RWPE1 (cell line): Measurements from ENCODE around the gene SCAPER.

Experiments used
- CTCF ChIA-PET: fragments of 350-600 bp; sonication (Branson Sonifier 250); formaldehyde crosslinking; extraction: SDS; loops from one replicate; lab custom pipeline; 2021; lab: Yijun Ruan, JAX
- POLR2A ChIA-PET: fragments of 400-600 bp; formaldehyde crosslinking; extraction: SDS; loops from one replicate; lab custom pipeline; 2020; ENCODE audit warnings: antibody characterized with exemption; ENCODE audit not compliant: low non-redundant PET; lab: Yijun Ruan, JAX
- DNase-seq: peaks from one replicate; pipeline ENCODE4 v3.0.0; 2012; ENCODE audit warnings: low spot score
- H3K27ac ChIP-seq: fragments of 450-650 bp; 2 replicates; pipeline ENCODE4 v1.5.1; 2017
- TF ChIP-seq, protein P1 (sequence below): fragments of 450-650 bp; conservative IDR thresholded peaks from 2 replicates; pipeline ENCODE4 v1.5.1; 2017; ENCODE audit warnings: low read depth, mild to moderate bottlenecking

The SCAPER gene

DNA sequence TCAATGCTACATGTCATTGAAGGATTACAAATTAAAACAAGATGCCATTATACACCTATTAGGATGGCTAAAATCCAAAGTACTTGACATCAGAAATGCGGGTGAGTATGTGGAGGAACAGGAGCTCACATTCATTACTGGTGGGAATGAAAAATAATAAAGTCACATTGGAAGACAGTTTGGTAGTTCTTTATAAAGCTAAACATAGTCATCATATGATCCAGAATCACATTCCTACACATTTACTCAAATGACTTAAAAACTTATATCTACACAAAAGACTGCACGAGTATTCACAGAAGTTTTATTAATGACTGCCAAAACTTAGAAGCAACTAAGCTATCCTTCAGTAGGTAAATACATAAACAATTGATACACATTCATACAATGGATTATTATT is 421.4 kb downstream of the SCAPER start:
- POLR2A ChIA-PET = no interaction called here

DNA sequence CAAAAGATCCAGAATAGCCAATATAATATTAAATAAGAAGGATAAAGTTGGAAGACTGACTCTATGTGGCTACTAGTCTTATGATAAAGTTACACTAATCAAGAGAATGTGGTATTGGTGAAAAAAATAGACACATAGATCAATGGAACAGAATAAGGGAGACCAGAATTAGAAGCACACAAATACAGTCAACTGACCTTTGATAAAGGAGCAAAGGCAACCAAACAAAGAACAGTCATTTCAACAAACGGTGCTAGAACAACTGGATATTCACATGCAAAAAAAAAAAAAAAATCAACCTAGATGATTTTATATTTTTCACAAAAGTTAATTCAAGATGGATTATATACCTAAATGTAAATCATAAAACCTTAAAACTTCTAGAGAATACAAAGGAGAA is 422.1 kb downstream of the SCAPER start:
- ChIA-PET CTCF (interaction anchor here (0.6 kb wide), 1 partner anchor 28 kb away, joined by 3 read pairs; no protein-coding TSS in a partner anchor), POLR2A (no interaction called here)
- no peak for DNase-seq
- no peak overlapping the region for H3K27ac ChIP-seq
- TF ChIP-seq, protein P1, sequence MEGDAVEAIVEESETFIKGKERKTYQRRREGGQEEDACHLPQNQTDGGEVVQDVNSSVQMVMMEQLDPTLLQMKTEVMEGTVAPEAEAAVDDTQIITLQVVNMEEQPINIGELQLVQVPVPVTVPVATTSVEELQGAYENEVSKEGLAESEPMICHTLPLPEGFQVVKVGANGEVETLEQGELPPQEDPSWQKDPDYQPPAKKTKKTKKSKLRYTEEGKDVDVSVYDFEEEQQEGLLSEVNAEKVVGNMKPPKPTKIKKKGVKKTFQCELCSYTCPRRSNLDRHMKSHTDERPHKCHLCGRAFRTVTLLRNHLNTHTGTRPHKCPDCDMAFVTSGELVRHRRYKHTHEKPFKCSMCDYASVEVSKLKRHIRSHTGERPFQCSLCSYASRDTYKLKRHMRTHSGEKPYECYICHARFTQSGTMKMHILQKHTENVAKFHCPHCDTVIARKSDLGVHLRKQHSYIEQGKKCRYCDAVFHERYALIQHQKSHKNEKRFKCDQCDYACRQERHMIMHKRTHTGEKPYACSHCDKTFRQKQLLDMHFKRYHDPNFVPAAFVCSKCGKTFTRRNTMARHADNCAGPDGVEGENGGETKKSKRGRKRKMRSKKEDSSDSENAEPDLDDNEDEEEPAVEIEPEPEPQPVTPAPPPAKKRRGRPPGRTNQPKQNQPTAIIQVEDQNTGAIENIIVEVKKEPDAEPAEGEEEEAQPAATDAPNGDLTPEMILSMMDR = no peak

More for the DNA sequence above, 421.4 kb downstream of the SCAPER start:
- TF ChIP-seq, protein P1 = no peak
- H3K27ac ChIP-seq = no peak overlapping the region
- CTCF ChIA-PET = interaction anchor here (0.7 kb wide), 1 partner anchor 70 kb away, joined by 3 read pairs; no protein-coding TSS in a partner anchor
- DNase-seq = no peak

DNA sequence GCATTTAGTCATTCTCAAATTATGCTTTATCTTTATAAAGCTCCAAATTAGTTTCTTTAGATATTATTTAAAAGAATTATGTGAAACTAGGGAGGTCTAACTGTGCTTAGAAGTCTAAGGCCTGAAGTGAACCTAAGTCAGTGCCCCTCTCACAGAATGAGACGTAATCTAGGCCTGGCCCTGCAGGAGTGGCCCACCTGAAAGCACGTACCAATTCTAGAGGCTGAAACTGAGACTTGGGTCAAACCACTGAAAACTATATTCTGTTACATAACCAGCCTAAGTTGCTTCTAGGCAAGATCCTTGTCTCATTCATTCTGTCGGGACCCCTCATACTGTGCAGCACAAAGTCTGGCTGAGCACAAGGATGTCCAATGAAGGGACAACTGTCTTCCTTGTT is 424.9 kb downstream of the SCAPER start:
- TF ChIP-seq, protein P1 = no peak
- ChIA-PET CTCF (no interaction called here), POLR2A (no interaction called here)
- no peak for DNase-seq
- H3K27ac ChIP-seq = no peak overlapping the region

DNA sequence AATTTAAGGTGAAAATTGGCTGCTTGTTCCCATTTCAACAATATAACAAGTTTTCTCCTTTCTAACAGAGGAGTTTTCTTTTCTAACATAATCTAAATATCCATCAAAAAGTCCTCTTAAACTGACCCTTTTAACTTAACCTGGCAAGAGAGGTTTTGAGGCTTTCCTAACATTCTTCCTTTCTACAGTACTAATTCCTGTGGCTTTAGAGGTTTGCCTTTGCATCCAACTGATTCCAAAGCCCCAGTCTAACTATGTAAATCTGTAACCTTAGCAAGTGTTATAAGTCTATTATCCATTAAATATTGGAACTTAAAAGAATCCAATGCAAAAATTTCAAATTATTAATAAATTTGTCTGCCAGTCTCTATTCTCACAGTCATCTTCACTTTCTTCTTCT is 434.4 kb downstream of the SCAPER start:
- no peak for DNase-seq
- POLR2A ChIA-PET = no interaction called here
- no peak overlapping the region for H3K27ac ChIP-seq
- TF ChIP-seq, protein P1 = no peak
- CTCF ChIA-PET = no interaction called here

DNA sequence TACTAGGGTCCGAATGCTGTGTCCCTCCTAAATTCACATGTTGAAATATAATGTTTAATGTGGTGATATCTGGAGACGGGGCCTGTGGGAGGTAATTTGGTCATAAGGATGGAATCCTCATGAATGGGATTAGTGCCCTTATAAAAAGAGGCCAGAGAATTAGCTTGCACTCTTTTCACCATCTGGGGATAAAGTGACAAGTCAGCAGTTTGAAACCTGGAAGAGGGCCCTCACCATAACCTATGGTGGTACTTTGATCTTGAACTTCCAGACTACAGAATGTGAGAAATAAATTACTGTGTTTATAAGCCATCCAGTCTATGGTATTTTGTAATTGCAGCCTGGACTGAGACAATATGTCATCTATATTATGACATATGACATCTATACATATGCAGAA is 436.4 kb downstream of the SCAPER start:
- CTCF ChIA-PET = interaction anchor here (0.7 kb wide), 1 partner anchor 73 kb away, joined by 3 read pairs; no protein-coding TSS in a partner anchor
- POLR2A ChIA-PET = no interaction called here
- no peak overlapping the region for H3K27ac ChIP-seq
- TF ChIP-seq, protein P1 = no peak
- DNase-seq = no peak

DNA sequence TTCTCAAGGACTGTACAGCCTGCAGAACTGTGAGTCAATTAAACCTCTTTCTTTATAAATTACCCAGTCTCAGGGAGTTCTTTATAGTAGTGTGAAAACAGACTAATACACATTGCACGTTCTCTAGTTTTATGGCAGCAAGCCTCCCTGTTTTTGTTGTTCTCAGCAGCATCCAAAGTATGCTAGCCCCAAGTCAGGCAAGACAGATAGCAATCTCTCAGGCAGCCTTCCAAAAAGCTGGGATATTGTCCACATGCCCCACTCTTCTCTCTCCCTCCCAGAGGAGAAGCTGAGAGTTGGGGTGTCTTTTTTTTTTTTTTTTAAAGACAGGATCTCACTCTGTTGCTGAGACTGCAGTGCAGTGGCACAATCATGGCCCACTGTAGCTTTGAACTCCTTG is 438.0 kb downstream of the SCAPER start:
- DNase-seq = no peak
- TF ChIP-seq, protein P1 = no peak
- ChIA-PET CTCF (no interaction called here), POLR2A (no interaction called here)
- H3K27ac ChIP-seq = no peak overlapping the region

DNA sequence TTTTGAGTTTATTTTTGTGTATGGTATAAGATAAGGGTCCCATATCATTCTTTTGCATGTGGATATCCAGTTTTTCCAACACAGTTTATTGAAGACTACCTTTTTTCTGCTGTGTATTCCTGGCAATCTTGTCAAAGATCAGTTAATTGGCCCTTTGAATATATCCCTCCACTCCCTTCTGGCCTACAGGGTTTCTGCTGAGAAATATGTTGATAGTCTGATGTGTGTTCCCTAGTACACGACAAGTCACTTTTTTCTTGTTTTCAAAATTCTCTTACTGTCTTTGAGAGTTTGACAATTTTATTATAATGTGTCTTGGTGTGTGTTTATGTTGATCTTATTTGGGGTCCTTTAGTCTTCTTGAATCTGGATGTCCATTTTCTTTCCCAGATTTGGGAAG is 439.4 kb downstream of the SCAPER start:
- H3K27ac ChIP-seq = no peak overlapping the region
- TF ChIP-seq, protein P1 = no peak
- CTCF ChIA-PET = interaction anchor here (0.6 kb wide), 1 partner anchor 95 kb away, joined by 4 read pairs; no protein-coding TSS in a partner anchor
- DNase-seq = no peak
- POLR2A ChIA-PET = no interaction called here
